Measurements from ENCODE around the gene SCAPER. TPM values are rescaled to one million over a fixed set of nuclear protein-coding genes. Genes with fewer than 3 reads are reported as not detected.

SCAPER gene
- total RNA-seq, 1 experiment from 2014 or later: 7.4 TPM

- no peak overlapping the region for H2BK15ac ChIP-seq (ENCODE audit: low read depth, low read length)
- TF ChIP-seq CTCF (conservative IDR thresholded peaks at IDR 0.05): no peak
- H3K4me2 ChIP-seq (ENCODE audit: insufficient read depth, insufficient read length, low read length): no peak overlapping the region
- no peak overlapping the region for H3K4ac ChIP-seq (ENCODE audit: low read depth, low read length)
- H4K20me1 ChIP-seq (ENCODE audit: control insufficient read depth, insufficient read depth, insufficient read length): no peaks in the 10 kb centered on the region
- H3K56ac ChIP-seq (ENCODE audit: insufficient read length, low read depth, low read length): no peak overlapping the region
- Mint-ChIP-seq H3K4me1 (peaks cover 14 to 15% of the 10 kb centered on the region in 2 experiments), H3K36me3 (ENCODE audit: insufficient read depth in 1 of 3, low read depth in 3 of 3) (no peaks in the 10 kb centered on the region), H3K27me3 (ENCODE audit: low read depth) (no peaks in the 10 kb centered on the region), H3K4me3 (no peak overlapping the region), H3K27ac (peak overlapping the region in 1 of 3 experiments; percentile 0; a peak in 3 of 7 replicates), H3K9me3 (no peaks in the 10 kb centered on the region)
- H3K9ac ChIP-seq (ENCODE audit: extremely low read depth, insufficient read length, low read length): no peak overlapping the region
- no peak overlapping the region for H4K8ac ChIP-seq (replicated peaks; ENCODE audit: insufficient read length, low read depth, low read length)
- H3K79me1 ChIP-seq (ENCODE audit: insufficient read depth, low read depth, low read length, poor library complexity, severe bottlenecking): no peaks in the 10 kb centered on the region
- no peak overlapping the region for H3T11ph ChIP-seq (ENCODE audit: low read length)
- no peak overlapping the region for H2AFZ ChIP-seq (ENCODE audit: low read length)
- H3K4me1 ChIP-seq (ENCODE audit: insufficient read depth, low read length): peaks cover 2% of the 10 kb centered on the region; the same call in 1 of the 2 replicates
- no peaks in the 10 kb centered on the region for H3K79me2 ChIP-seq (ENCODE audit: insufficient read depth, low read length)
- no peaks in the 10 kb centered on the region for H3K23me2 ChIP-seq (ENCODE audit: insufficient read length, low read depth, low read length, poor library complexity, severe bottlenecking)
- no peak overlapping the region for H3K14ac ChIP-seq (ENCODE audit: insufficient read depth, low read length)
- no peaks in the 10 kb centered on the region for H3K9me3 ChIP-seq (ENCODE audit: control insufficient read depth, low read depth, low read length)
- H3K27me3 ChIP-seq (ENCODE audit: insufficient read depth, low read length): no peaks in the 10 kb centered on the region
- WGBS (ENCODE audit: extremely low coverage, insufficient read length, low lambda C conversion rate): no CpG with 5 or more reads among the region's 1 CpG
- H3K18ac ChIP-seq (ENCODE audit: insufficient read length, low read depth, low read length): no peak overlapping the region
- DNase-seq: no peak
- H2BK5ac ChIP-seq (ENCODE audit: insufficient read length, low read length): no peak overlapping the region
- no peak overlapping the region for H2BK20ac ChIP-seq (ENCODE audit: low read depth, low read length, poor library complexity, severe bottlenecking)
- H4K91ac ChIP-seq (ENCODE audit: insufficient read length, low read depth, low read length): no peak overlapping the region
- H2BK120ac ChIP-seq (ENCODE audit: low read depth, low read length, poor library complexity, severe bottlenecking): no peak overlapping the region
- H2BK12ac ChIP-seq (ENCODE audit: insufficient read length, low read depth, low read length): no peak overlapping the region
- no peak overlapping the region for H3K23ac ChIP-seq (ENCODE audit: insufficient read length, low read depth, low read length)
- H4K5ac ChIP-seq (ENCODE audit: insufficient read length, low read depth, low read length): no peak overlapping the region
- H3K27ac ChIP-seq (ENCODE audit: insufficient read length, low read depth, low read length): no peak overlapping the region
- no peak overlapping the region for H2AK5ac ChIP-seq (ENCODE audit: insufficient read length, low read length)
Measured at GRCh38 chr15:76803049-76803571, 102.0 kb downstream of the SCAPER start.

All from H9 (cell line).